Measurements from ENCODE around the gene DCP1A. TPM values are rescaled to one million over a fixed set of nuclear protein-coding genes. Genes with fewer than 3 reads are reported as not detected.

DCP1A gene
- total and polyA plus RNA-seq, 2 of the 13 experiments (the other 11 are each of a cell fraction or from before 2014, with no cell fraction given): 14.2 to 41.2 TPM

DNA sequence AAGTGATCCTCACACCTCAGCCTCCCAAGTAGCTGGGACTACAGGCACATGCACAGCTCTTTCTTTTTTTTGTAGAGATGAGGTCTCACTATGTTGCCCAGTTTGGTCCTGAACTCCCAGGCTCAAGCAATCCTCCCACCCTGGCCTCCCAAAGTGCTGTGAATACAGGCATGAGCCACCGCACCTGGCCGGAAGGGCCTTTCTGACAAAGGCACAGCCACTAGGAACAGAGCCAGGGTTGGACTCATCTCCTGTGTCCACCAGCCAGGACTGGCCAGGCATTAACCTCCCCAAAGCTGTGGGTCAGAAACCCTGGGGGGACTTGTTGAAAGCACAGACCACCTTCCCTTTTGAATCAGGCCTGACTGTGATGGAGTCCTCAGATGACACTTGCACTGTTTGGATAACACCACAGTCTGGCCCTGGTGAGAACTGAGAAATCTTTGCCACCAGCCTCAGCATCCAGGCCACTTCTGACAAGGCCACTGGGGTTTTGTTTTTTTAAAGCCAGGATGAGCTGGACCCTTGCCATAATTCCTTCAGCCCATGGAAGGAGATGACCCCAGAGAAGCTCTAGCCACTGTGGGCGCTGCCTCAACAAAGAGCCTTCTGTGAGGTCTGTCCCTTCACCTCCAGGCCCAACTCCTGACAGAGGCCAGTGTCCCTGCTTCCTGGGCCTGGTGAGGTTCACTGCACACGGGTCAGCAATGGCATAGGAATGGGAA is 96.3 kb downstream of the DCP1A start (continued):
- TF ChIP-seq ZNF709 (CRISPR knock-in tag; IDR thresholded peaks at IDR 0.05): no peak
- TF ChIP-seq ZNF670 (CRISPR knock-in tag; IDR thresholded peaks at IDR 0.05; ENCODE audit: borderline replicate concordance): no peak
- TF ChIP-seq AKNA (CRISPR knock-in tag; IDR thresholded peaks at IDR 0.05; ENCODE audit: borderline replicate concordance): no peak
- TF ChIP-seq MLX (CRISPR knock-in tag; IDR thresholded peaks at IDR 0.05): no peak
- no peak for TF ChIP-seq NFIC (IDR thresholded peaks at IDR 0.05; ENCODE audit: low read length)
- TF ChIP-seq RBM22 (optimal IDR thresholded peaks at IDR 0.05; ENCODE audit: low read length): peak; percentile 90
- TF ChIP-seq ZFYVE20 (CRISPR knock-in tag; IDR thresholded peaks at IDR 0.05; ENCODE audit: borderline replicate concordance, low read depth): no peak
- no peak for TF ChIP-seq TAF1 (CRISPR knock-in tag; IDR thresholded peaks at IDR 0.05)
- TF ChIP-seq MBNL3 (CRISPR knock-in tag; conservative IDR thresholded peaks at IDR 0.05): no peak
- TF ChIP-seq, protein P1, sequence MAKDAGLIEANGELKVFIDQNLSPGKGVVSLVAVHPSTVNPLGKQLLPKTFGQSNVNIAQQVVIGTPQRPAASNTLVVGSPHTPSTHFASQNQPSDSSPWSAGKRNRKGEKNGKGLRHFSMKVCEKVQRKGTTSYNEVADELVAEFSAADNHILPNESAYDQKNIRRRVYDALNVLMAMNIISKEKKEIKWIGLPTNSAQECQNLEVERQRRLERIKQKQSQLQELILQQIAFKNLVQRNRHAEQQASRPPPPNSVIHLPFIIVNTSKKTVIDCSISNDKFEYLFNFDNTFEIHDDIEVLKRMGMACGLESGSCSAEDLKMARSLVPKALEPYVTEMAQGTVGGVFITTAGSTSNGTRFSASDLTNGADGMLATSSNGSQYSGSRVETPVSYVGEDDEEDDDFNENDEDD (CRISPR knock-in tag; IDR thresholded peaks at IDR 0.05; ENCODE audit: borderline replicate concordance): no peak
- TF ChIP-seq SALL2 (CRISPR knock-in tag; IDR thresholded peaks at IDR 0.05): no peak
- no peak for TF ChIP-seq YEATS4 (CRISPR knock-in tag; IDR thresholded peaks at IDR 0.05; ENCODE audit: borderline replicate concordance)
- TF ChIP-seq ZHX1 (CRISPR knock-in tag; IDR thresholded peaks at IDR 0.05; ENCODE audit: low read depth): no peak
- no peak for TF ChIP-seq ZNF501 (CRISPR knock-in tag; IDR thresholded peaks at IDR 0.05)
- no peak for TF ChIP-seq EZH2 (conservative IDR thresholded peaks at IDR 0.05; ENCODE audit: low read depth, low read length)
- no peak for TF ChIP-seq SAFB2 (CRISPR knock-in tag; IDR thresholded peaks at IDR 0.05; ENCODE audit: borderline replicate concordance, low read depth)
- TF ChIP-seq TOPORS (CRISPR knock-in tag; IDR thresholded peaks at IDR 0.05): no peak
- TF ChIP-seq ZSCAN9 (CRISPR knock-in tag; IDR thresholded peaks at IDR 0.05; ENCODE audit: borderline replicate concordance): no peak
- no peak for TF ChIP-seq NFKBIZ (CRISPR knock-in tag; IDR thresholded peaks at IDR 0.05)
